Esophagus squamous epithelium (tissue), 4 donors: ENCODE results near the gene SCAMP5.

ENCODE experiments used
- POLR2A ChIP-seq, 4 donors: fragments of 450-650 bp; IDR thresholded peaks; one replicate each; pipeline ENCODE4 v1.6.1; 2017; ENCODE audit warnings: antibody characterized with exemption in 4 of 4, mild to moderate bottlenecking in 4 of 4, moderate library complexity in 3 of 4
- TF ChIP-seq, protein P1 (sequence below), 6 experiments: fragments of 450-650 bp in 4 of 6; fragments of 200-600 bp in 2 of 6; sonication (generic) in 2 of 6; IDR thresholded peaks; one replicate each; pipeline ENCODE4 v1.5.1; 2016 to 2019; ENCODE audit warnings: antibody characterized with exemption in 6 of 6, mild to moderate bottlenecking in 4 of 6, moderate library complexity in 4 of 6

DNA sequence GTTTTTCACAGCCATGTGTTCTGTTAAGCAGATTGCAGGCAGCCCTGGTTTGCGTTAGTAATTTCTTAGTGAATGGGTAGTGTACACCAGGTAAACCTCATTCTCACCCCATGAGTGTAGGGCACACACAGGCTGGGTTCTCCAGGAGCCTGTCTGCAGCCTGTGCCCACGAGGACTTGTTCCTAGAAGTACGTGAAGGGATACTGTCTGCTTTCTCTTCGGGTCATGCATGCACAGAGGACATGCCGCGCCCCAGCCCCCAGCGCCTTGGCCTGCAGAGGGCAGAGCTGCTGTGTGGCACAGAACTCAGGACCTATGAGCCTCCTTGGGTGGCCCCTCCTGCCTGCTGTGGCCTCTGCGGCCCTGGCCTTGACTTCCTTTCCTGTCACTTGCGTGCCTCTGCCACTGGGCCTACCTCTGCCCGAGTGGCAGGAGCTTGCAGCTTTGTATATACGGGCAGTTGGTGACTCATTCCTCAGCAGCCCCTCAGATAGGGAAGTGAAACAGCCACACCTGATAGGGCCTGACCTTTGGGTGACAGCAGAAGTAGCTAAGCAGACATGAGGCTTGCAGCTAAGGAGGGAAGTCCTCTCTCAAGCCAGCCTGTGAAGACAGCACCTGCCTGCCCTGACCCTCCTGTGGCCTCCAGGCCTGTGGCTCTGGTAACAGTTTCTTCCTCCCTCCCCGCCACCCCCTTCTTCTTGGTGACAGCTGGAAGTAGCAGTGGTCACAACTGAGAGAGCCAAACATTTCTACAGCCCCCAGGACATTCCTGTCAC is 47.6 kb downstream of the SCAMP5 start:
- TF ChIP-seq, protein P1, sequence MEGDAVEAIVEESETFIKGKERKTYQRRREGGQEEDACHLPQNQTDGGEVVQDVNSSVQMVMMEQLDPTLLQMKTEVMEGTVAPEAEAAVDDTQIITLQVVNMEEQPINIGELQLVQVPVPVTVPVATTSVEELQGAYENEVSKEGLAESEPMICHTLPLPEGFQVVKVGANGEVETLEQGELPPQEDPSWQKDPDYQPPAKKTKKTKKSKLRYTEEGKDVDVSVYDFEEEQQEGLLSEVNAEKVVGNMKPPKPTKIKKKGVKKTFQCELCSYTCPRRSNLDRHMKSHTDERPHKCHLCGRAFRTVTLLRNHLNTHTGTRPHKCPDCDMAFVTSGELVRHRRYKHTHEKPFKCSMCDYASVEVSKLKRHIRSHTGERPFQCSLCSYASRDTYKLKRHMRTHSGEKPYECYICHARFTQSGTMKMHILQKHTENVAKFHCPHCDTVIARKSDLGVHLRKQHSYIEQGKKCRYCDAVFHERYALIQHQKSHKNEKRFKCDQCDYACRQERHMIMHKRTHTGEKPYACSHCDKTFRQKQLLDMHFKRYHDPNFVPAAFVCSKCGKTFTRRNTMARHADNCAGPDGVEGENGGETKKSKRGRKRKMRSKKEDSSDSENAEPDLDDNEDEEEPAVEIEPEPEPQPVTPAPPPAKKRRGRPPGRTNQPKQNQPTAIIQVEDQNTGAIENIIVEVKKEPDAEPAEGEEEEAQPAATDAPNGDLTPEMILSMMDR (IDR thresholded peaks at IDR 0.05) = peak; percentile 27 to 61 (median 46)
- TF ChIP-seq POLR2A (IDR thresholded peaks at IDR 0.05) = peak in 1 of 4 donors; percentile 24
